Natural killer cell (primary cell): ENCODE data around the gene REC114. TPM values are rescaled to one million over a fixed set of nuclear protein-coding genes. Genes with fewer than 3 reads are reported as not detected.
A peak's percentile ranks its signal among the peaks of the same experiment; 100 is the strongest.

Source experiments
- ATAC-seq, 3 donors: fragments of 150-1000 bp in 2 of 3; fragments of 200-7000 bp in 1 of 3; cut with Tn5 transposase; 1 replicate in 1 of 3; 2 replicates in 2 of 3; pipeline ENCODE4 v1.10.0; 2021; ENCODE audit warnings: mild to moderate bottlenecking in 2 of 3, moderate library complexity in 2 of 3
- DNase-seq, 2 donors: peaks; one replicate each; pipeline versions ENCODE4 v3.0.0 to v3.0.0-alpha.2; 2013 to 2021; ENCODE audit warnings: mixed read lengths in 1 of 2
- H3K27ac ChIP-seq: one replicate; pipeline ENCODE4 v1.5.1; 2013; ENCODE audit warnings: mild to moderate bottlenecking, low read length
- H3K27me3 ChIP-seq: one replicate; pipeline ENCODE4 v1.6.1; 2013; ENCODE audit warnings: low read length; ENCODE audit not compliant: control insufficient read depth, insufficient read depth
- H3K36me3 ChIP-seq: one replicate; pipeline ENCODE4 v1.6.1; 2013; ENCODE audit warnings: low read length; ENCODE audit not compliant: control insufficient read depth, insufficient read depth
- H3K4me1 ChIP-seq: one replicate; pipeline ENCODE4 v1.6.1; 2013; ENCODE audit warnings: low read length; ENCODE audit not compliant: control insufficient read depth, insufficient read depth
- H3K4me3 ChIP-seq: one replicate; pipeline ENCODE4 v1.5.1; 2013; ENCODE audit warnings: low read length
- H3K9me3 ChIP-seq: one replicate; pipeline ENCODE4 v1.6.1; 2013; ENCODE audit warnings: low read length; ENCODE audit not compliant: control insufficient read depth, insufficient read depth
- H3K27ac Mint-ChIP-seq, 2 donors: one replicate each; pipeline ENCODE4 v1.8.0; 2022; ENCODE audit warnings: mild to moderate bottlenecking in 2 of 2, mixed read lengths in 2 of 2, moderate library complexity in 1 of 2
- H3K27me3 Mint-ChIP-seq, 2 donors: one replicate each; pipeline ENCODE4 v1.8.0; 2022; ENCODE audit warnings: low read depth in 2 of 2, mixed read lengths in 2 of 2
- H3K36me3 Mint-ChIP-seq: one replicate; pipeline ENCODE4 v1.8.0; 2022; ENCODE audit warnings: mixed read lengths
- H3K4me1 Mint-ChIP-seq, 2 donors: one replicate each; pipeline ENCODE4 v1.8.0; 2022; ENCODE audit warnings: mixed read lengths in 2 of 2
- H3K4me3 Mint-ChIP-seq: one replicate; pipeline ENCODE4 v1.8.0; 2022; ENCODE audit warnings: mild to moderate bottlenecking, moderate library complexity, mixed read lengths
- H3K9me3 Mint-ChIP-seq, 2 donors: one replicate each; pipeline ENCODE4 v1.8.0; 2022; ENCODE audit warnings: mixed read lengths in 2 of 2
- WGBS: methylation state at CpG from one replicate; pipeline ENCODE4 v1.1.7; 2013; ENCODE audit warnings: missing lambda C conversion rate; ENCODE audit not compliant: insufficient coverage; 5-methylcytosine and 5-hydroxymethylcytosine counted together
- intact Hi-C: fragments of 100-400 bp; cut with micrococcal nuclease; formaldehyde crosslinking; loops from one replicate; pipeline ENCODE4 v1.14.2; 2022
- total RNA-seq, 4 donors: library from RNA; stranded (reverse); fragments of 120-200 nt in 1 of 4; gene quantifications; one replicate each; pipeline versions ENCODE4 v1.2.3 to v1.2.4, GENCODE V29; 2013 to 2022
- TF ChIP-seq, protein P1 (sequence below): fragments of 200-600 bp; IDR thresholded peaks from one replicate; pipeline ENCODE4 v1.8.0; 2022; ENCODE audit warnings: antibody characterized with exemption

The REC114 gene
- total RNA-seq, 3 donors from 2014 or later (not counting 1 experiment from before 2014, with no cell fraction given): not detected

DNA sequence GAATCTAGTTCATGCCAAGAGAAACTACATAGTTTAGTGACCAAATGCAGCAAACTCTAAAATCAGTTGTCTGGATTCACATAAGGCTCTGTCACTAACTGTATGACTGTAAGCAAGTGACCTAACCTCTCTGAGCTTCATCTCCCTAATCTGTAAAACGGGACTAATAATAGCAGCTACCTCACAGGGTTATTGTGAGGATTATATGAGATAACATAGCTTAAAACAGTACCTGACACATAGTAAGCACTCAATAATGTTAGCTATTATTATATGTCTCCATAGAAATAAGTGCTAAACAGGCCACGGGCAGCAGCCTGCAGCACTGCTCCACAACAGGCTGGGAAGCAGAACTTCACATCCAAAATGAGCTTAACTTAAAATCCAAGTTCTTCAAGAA lies 160.0 kb downstream of the REC114 start:
- no peak overlapping the region for H3K27ac ChIP-seq

DNA sequence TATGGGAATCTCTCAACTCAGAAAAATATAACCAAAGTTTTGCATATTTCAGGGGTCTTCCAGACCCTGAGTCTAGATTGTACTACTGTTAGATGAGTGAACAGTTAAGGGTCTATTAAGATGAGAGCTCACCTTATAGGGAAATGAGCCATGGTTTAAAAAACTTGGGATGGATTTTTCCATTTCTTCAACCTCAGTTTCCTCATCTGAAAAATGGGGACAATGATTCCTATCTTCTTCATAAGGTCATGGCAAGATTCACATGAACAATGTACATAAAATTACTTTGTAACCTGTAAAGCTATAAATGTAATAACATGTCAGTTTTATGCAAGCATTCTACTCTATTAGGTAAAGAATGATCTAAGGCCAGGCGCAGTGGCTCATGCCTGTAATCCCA lies 161.5 kb downstream of the REC114 start:
- H3K9me3 ChIP-seq: no peaks in the 10 kb centered on the region
- no peaks in the 10 kb centered on the region for H3K36me3 ChIP-seq
- H3K4me1 ChIP-seq: peaks cover 11% of the 10 kb centered on the region
- ATAC-seq (no peak), DNase-seq (no peak)
- no peak overlapping the region for H3K4me3 Mint-ChIP-seq
- H3K27ac Mint-ChIP-seq: no peak overlapping the region
- H3K9me3 Mint-ChIP-seq: no peaks in the 10 kb centered on the region
- intact Hi-C loops: no loop called here
- 100% methylated on average over 1 of the region's 1 CpG for WGBS
- H3K36me3 Mint-ChIP-seq: no peaks in the 10 kb centered on the region
- peaks cover 17 to 27% of the 10 kb centered on the region in 2 donors for H3K4me1 Mint-ChIP-seq
- TF ChIP-seq, protein P1, sequence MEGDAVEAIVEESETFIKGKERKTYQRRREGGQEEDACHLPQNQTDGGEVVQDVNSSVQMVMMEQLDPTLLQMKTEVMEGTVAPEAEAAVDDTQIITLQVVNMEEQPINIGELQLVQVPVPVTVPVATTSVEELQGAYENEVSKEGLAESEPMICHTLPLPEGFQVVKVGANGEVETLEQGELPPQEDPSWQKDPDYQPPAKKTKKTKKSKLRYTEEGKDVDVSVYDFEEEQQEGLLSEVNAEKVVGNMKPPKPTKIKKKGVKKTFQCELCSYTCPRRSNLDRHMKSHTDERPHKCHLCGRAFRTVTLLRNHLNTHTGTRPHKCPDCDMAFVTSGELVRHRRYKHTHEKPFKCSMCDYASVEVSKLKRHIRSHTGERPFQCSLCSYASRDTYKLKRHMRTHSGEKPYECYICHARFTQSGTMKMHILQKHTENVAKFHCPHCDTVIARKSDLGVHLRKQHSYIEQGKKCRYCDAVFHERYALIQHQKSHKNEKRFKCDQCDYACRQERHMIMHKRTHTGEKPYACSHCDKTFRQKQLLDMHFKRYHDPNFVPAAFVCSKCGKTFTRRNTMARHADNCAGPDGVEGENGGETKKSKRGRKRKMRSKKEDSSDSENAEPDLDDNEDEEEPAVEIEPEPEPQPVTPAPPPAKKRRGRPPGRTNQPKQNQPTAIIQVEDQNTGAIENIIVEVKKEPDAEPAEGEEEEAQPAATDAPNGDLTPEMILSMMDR: no peak
- H3K27ac ChIP-seq: no peak overlapping the region
- no peaks in the 10 kb centered on the region for H3K27me3 Mint-ChIP-seq
- no peaks in the 10 kb centered on the region for H3K27me3 ChIP-seq
- no peak overlapping the region for H3K4me3 ChIP-seq

More for the DNA sequence above, 160.0 kb downstream of the REC114 start:
- H3K36me3 Mint-ChIP-seq: no peaks in the 10 kb centered on the region
- Histone ChIP-seq H3K4me1 (peaks cover 11% of the 10 kb centered on the region), H3K36me3 (no peaks in the 10 kb centered on the region), H3K9me3 (no peaks in the 10 kb centered on the region), H3K4me3 (no peak overlapping the region), H3K27me3 (no peaks in the 10 kb centered on the region)
- no peak overlapping the region for H3K27ac Mint-ChIP-seq
- TF ChIP-seq, protein P1: no peak
- intact Hi-C loops: no loop called here
- H3K4me1 Mint-ChIP-seq: peaks cover 32 to 34% of the 10 kb centered on the region in 2 donors
- no peaks in the 10 kb centered on the region for H3K27me3 Mint-ChIP-seq
- no peak overlapping the region for H3K4me3 Mint-ChIP-seq
- H3K9me3 Mint-ChIP-seq: no peaks in the 10 kb centered on the region
- ATAC-seq (no peak), DNase-seq (no peak)
- 100% methylated on average over 1 of the region's 2 CpGs for WGBS

DNA sequence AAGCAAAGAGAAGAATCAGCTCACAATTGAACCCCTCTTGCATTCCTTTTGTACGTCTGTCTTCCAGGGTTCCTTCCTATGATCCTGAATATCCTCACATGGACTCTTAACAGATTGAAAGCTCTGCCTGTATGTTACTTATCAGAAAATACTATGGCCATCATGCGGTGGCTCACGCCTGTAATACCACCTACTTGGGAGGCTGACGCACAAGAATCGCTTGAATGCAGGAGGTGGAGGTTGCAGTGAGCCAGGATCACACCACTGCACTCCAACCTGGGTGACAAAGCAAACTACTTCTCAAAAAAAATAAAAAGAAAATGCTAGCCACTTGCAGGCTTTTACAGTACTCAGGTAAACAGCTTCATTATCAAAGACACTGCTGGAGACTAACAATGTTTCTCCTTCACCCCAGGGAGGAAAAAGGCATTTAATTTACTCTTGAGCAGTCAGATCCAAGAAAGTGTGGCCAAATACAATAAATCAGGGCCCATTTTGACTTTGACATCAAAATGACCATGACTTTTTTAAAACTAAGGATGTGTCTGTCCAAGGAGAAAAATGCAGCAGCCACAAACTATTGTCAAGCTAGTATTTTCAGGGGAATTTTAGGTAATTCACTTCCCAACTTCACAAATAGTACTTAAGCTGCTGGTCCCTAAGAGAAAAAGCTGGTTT lies 162.9 kb downstream of the REC114 start:
- intact Hi-C loops: no loop called here
- no peak for ATAC-seq
- H3K4me3 Mint-ChIP-seq: no peak overlapping the region
- no peaks in the 10 kb centered on the region for H3K27me3 Mint-ChIP-seq
- H3K36me3 ChIP-seq: no peaks in the 10 kb centered on the region
- peaks cover 11% of the 10 kb centered on the region for H3K4me1 ChIP-seq
- peaks cover 13 to 22% of the 10 kb centered on the region in 2 donors for H3K4me1 Mint-ChIP-seq
- no peaks in the 10 kb centered on the region for H3K36me3 Mint-ChIP-seq
- WGBS: 93% methylated on average over 5 of the region's 5 CpGs
- no peak overlapping the region for H3K27ac Mint-ChIP-seq
- TF ChIP-seq, protein P1: no peak
- no peak overlapping the region for H3K4me3 ChIP-seq
- H3K27me3 ChIP-seq: no peaks in the 10 kb centered on the region
- H3K9me3 ChIP-seq: no peaks in the 10 kb centered on the region
- DNase-seq: no peak
- H3K9me3 Mint-ChIP-seq: no peaks in the 10 kb centered on the region
- no peak overlapping the region for H3K27ac ChIP-seq

DNA sequence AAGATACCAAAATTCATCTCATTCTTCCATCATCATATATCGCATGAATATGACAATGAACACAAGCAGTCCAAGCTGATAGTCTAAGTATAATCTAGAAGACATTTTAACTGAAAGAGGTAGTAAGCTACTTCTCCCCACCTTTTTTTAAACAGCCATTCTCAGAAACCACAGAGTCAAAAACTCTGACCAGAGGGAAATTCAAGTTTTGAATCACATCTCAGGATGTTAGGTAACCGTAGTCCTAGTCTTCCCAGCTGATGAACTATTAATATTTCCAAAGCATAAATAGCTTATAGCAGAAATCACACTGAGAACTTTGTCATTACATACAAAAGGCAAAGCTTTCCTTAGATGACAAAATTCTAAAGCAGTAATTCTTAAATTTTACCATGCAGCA lies 164.4 kb downstream of the REC114 start:
- no peaks in the 10 kb centered on the region for H3K27me3 ChIP-seq
- no peak overlapping the region for H3K27ac ChIP-seq
- Mint-ChIP-seq H3K4me3 (no peak overlapping the region), H3K36me3 (no peaks in the 10 kb centered on the region), H3K27me3 (no peaks in the 10 kb centered on the region), H3K4me1 (peaks cover 19 to 22% of the 10 kb centered on the region in 2 donors), H3K27ac (peak overlapping the region in 1 of 2 donors; percentile 12), H3K9me3 (no peaks in the 10 kb centered on the region)
- H3K9me3 ChIP-seq: no peaks in the 10 kb centered on the region
- DNase-seq (no peak), ATAC-seq (no peak)
- H3K4me1 ChIP-seq: peaks cover 2% of the 10 kb centered on the region
- intact Hi-C loops: no loop called here
- WGBS: 17% methylated on average over 1 of the region's 2 CpGs
- H3K4me3 ChIP-seq: no peak overlapping the region
- TF ChIP-seq, protein P1: no peak
- no peaks in the 10 kb centered on the region for H3K36me3 ChIP-seq
